ENCODE data around the gene ACVR1B.
A peak's percentile ranks its signal among the peaks of the same experiment; 100 is the strongest.

Gene ACVR1B

DNA sequence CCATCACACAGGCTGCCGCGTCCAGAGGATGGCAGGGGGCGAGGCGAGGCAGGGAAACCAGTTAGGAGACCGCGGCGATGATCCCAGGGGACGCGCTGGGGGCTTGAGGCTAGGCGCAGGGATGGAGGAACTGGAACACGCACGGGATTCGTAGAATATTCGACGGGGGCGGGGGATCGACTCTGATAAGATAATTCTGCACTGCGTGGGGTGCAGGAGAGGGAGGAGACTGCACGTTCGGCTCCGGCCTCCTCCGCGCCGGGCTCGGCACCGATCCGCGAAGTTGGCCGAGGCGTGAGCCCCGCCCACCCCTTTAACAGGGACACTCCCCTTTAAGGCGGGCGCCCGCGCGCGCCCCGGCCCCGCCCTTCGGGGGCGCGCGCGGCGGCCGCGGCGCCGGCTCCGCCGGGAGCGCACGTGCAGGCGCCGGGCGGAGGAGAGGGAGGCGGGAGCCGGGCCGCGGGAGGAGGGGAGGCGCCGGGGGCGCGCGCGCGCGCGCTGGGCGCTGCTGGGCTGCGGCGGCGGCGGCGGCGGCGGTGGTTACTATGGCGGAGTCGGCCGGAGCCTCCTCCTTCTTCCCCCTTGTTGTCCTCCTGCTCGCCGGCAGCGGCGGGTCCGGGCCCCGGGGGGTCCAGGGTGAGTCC, at the start of gene ACVR1B:
TSS of gene ACVR1B (plus strand) at position 501 of the 644 bp plus-strand sequence. CDS start at position 546, 45 bp downstream.
- peak; percentile 89 for DNase-seq

DNA sequence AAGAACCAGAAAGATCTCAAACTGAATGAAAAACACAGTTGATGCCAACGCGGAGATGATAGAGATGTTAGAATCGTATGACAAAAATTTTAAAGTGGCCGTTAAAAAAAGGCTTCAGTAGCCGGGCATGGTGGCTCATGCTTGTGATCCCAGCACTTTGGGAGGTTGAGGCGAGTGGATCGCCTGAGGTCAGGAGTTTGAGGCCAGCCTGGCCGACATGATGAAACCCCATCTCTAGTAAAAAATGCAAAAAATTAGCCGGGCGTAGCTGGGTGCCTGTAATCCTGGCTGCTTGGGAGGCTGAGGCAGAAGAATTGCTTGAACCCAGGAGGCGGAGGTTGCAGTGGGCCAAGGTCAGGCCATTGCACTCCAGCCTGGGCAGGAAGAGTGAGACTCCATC, 49.6 kb upstream of the ACVR1B start:
- no peak for DNase-seq

DNA sequence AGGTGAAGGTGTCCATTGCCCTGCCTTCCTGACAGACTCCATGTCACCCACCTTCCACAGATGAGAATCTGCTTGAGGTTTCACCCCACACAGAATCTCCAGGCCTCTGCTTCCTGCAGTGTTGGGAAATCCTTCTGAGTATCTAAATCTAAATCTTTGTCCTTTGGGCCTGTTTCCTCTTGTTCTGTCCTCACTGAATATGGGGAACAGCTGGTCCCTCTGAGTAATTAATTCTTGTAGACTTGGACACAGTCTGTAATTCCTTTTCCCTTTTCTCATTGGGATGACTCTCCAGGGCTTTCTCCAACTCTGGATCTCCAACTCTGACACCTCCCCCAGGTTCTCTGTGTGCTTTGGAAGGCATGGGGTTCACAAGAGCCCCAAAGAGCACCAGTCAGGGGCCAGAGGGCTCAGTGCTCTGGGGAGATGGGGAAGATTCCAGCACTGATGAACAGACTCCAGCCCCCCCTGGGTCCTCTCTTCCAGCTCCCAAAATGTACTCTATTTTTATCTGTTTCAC, 46.5 kb upstream of the ACVR1B start:
- DNase-seq = no peak

DNA sequence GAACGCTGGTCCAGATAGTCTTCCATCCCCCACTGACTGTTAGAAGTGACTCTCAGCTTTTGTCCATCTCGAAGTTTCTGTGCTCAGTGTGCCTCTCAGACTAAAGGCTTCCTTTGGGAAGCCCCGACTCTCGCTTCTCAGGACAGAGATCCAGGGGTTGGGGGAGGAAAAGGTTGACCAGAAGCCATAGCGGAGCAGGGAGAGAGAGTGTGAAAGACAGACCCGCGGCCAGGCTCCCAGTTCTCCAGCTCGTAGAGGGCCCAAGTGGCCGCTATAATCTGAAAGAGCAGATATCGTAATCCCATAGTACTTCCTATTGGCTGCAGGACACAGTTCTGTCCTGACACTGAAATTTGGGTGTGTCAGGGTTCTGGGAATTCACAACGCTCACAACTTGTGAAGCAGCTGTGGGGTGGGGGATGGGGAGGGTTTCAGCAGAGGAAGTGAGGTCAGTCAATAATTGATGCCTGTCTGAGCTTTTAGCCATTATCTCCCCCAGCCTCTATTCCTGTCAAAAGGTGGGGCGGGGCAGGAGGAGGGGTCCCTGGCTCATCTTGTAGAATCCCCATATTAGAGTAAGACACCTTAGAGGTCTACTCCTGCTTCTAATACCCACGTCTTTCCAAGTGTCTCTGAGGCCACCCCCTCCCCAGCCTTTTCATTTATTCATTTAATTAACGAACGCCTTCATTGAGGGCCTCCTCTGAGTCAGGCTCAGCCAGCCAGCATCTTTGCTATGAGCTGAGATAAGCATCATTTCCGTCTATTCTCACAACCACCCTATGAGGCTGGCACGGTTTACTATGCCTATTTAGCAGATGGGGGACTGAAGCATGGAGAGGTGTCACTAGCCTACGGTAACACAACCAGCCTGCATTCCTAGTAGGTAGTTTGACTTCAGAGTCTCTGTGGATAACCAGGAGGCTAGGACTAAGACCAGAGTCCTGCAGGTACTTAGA, 45.7 kb upstream of the ACVR1B start:
- no peak for DNase-seq

DNA sequence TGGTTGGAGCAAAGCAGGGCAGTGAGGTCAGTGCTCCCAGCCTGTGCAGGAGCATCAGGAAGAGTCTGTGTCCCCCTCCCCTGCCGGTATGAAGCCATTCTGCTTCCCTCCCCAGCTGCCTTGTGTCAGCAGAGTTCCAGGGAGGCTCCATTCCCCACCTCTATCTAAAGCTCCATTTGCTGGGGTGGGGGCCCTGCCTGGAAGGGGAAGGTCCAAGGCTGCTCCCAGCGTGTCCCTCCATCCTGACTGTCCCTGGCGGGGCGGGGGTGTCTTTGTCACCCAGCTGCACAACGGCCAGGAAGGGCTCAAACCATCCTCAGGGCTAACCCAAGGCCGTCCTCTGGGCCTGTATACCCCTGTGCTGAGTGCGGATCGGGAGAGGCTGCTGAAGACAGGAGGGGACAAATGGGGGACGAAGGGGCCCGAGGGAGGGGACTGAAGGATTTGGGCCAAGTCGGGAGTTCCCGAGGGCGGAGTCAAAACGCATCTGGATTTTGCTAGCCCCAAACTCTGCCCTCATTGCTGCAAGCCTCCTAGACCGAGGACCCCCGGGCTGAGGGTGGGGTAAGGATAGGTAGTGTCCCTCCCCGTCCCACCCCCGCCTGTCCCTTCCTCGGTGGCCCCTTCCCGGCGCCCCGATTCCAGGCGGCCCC, 44.9 kb upstream of the ACVR1B start:
- no peak for DNase-seq

DNA sequence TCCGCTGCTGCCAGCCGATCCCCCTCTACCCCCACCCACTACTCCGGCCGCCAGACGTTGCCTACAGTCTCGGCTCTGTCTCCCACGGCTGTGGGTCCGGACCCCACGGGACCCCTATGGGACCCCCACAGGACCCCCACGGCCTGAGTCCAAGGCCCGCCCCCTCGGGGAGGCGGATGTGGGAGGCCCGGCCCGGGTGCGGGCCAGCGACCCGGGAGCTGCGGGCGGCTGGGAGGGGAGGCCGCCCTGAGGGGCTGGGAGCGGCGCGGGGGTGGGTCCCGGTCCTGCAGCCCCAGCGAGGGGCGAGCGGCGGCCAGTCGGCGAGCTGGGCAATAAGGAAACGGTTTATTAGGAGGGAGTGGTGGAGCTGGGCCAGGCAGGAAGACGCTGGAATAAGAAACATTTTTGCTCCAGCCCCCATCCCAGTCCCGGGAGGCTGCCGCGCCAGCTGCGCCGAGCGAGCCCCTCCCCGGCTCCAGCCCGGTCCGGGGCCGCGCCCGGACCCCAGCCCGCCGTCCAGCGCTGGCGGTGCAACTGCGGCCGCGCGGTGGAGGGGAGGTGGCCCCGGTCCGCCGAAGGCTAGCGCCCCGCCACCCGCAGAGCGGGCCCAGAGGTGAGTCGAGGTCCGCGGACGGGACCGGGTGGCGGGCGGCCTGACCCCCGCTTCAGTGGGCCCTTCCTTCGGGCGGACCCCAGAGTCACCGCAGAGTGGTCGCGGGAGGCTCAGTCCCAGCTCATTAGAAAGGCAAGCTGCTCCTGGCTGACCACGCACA, 44.2 kb upstream of the ACVR1B start, which contains the start of gene ACVRL1:
TSS of gene ACVRL1 (plus strand) at position 422 of the 773 bp plus-strand sequence. CDS start 4,971 bp downstream, outside the sequence.
- no peak for DNase-seq

DNA sequence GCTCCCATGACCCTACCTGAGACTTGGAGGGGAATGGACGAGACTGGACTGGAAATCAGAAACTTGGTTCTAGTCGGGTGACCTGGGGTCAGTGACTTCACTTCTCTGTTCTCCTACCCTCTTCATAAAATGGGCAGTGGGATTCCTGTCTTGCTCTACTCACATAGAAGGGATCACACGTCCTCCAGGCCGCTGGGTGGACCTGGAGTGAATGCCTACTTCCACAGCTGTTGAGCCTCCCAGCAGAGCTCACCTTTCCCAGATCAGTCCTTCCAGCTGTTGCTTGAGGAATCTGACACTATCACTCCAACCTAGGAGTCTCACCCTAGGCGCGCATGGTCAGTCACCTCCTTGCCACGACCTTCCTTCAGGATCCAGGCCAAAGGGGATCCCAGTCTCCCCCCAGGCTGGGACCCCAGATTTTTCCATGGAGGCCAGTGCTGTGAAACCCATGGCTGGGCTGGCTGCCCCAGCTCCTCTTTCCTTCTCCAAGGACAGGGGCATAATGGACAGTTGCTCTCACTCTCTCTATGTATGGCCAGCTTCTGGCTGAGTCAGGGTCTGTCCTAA, 43.6 kb upstream of the ACVR1B start:
- no peak for DNase-seq

DNA sequence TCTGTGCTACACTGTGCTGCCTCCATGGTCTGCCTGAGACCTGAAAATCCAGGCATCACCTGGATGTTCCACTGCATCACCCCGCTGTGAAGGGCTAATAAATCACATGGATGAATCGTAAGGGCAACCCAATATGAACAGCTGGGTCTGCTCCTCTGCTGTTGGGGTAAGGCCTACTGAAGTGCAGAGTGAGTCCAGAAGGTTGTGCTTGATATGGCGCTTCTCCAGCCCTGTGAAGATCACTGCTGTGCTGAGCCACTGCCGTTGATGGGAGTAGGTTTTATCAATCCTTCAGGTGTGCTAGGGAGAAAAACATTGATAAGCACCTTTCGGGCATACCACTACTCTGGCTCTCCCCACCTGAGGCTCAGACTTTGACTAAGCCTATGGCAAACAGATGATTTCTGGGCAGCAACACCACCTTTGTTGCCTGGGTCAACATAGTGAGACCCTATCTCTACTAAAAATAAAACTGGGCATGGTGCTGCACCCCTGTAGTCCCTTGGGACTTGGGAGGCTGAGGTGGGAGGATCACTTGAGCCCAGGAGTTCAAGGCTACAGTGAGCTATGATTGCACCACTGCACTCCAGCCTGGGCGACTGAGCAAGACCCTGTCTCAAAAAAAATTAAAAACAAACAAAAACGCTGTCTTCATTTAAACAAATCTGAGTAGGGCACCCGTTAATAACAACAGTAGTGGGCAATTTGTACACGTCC, 42.5 kb upstream of the ACVR1B start:
- DNase-seq = no peak

DNA sequence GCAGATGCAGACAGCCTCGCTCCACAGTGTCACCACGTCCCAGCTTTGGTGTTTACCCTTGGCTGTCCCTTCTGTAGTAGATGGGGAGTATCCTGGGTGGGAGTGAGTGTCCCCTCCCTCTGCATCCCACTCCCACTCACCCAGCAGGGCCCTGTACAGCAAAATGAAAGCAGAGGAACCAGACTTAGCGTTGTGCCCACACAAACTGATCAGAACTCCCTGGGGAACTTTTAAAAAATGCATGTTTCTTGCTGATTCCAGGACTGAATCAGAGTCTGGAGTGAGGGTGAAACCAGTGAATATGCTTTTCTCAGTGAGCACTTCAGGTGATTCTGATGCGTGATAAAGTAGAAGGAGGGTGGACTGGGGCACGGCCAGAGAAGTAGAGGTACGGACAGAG, 41.3 kb upstream of the ACVR1B start:
- no peak for DNase-seq

DNA sequence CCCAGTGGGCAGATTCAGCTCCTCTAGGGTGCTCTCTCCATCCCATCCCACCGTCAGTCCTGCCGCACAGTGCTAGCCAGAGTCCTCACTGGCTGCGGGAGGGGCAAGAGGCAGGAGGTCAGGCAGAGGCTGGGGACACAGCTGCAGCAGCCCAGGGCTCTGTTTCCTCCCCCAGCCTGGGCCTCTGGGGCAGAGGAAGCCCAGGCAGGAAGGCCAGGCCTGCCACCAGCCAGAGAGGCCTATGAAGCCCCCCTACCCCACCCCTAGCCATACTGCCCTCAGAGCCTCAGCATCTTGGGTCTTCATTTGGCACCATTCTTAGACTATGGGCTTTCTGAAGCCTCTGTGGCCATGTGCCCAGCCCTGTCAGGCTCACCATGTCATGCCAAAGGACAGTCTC, 40.8 kb upstream of the ACVR1B start:
- DNase-seq = no peak

DNA sequence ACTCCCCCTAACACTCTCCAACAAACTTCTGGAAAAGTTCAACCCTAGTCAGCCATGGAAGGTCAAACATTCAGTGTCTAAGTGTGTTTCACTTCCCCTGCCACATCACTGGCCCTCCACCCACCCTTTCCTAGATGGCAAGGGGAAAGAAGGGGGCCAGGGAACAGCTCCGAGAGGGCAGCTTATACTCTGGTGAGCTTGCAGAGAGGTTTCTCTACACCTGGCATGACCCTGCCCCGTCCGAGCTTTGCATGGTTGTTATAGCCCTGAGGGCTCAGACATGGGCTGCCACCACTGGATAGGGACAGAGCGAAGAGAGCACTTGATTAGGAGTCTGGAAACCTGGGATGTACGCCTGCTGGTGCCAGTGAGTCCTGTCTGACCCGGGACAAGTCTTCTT, 40.2 kb upstream of the ACVR1B start:
- no peak for DNase-seq

DNA sequence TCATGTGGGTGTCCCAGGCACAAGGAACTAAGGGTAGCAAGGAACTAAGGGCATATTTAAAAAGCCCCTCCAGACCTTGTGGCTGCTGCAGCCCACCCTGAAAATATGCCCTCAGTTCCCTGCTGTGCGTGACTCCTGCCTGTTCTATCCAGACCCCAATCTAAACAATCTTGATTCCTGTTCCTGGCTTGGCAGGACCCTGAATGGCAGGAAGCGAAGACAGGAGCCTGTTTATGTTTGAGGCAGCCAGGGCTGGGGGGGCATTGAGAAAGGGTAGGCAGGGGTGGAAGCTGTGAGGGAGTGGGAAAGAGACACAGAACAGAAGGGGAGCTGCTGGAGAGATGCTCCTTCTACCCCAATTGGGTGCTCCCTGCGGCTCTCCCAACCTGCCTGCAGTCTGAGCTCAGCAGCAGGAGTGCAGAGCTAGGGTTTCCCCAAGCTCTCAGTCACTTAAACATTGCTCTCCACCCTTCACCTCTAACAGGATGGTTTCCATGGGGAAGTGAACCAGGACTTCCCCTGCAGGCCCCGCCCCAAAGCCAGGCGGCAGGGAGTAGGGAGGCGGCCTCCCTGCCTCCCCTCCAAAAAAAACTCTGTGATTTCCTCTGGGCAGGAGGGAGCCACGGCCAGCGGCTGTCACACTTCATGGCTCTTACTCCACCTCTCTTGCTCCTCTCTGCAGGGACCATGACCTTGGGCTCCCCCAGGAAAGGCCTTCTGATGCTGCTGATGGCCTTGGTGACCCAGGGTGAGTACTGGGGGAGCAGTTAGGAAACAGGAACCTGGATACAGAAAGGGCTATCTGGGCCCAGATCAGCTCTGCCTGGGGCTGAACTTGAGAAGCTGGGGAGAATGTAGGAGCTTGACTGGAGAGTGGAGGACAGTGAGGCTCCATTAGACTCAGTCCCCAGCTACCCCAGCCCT, 39.4 kb upstream of the ACVR1B start:
- no peak for DNase-seq

DNA sequence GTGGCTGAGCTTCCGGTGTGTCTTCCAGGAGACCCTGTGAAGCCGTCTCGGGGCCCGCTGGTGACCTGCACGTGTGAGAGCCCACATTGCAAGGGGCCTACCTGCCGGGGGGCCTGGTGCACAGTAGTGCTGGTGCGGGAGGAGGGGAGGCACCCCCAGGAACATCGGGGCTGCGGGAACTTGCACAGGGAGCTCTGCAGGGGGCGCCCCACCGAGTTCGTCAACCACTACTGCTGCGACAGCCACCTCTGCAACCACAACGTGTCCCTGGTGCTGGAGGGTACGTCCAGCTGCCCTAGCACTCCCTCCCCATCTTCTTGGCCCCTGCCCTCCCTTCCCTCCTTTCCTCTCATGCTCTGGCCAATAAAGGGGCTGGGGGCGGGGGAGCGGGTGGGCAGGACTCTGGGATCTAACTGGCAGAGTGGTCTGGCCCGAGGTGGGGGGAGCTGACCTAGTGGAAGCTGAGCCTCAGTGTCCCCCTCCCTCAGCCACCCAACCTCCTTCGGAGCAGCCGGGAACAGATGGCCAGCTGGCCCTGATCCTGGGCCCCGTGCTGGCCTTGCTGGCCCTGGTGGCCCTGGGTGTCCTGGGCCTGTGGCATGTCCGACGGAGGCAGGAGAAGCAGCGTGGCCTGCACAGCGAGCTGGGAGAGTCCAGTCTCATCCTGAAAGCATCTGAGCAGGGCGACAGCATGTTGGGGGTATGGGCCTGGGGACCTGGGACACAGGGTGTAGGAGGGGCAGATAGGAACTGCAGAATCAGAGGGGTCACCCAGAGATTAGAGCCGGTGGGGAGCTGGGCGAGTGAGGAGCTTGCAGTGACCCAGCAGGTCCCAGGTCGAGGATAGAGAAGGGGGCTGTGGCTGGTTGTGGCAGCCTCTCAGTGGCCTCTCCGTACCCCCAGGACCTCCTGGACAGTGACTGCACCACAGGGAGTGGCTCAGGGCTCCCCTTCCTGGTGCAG, 38.1 kb upstream of the ACVR1B start:
- no peak for DNase-seq

DNA sequence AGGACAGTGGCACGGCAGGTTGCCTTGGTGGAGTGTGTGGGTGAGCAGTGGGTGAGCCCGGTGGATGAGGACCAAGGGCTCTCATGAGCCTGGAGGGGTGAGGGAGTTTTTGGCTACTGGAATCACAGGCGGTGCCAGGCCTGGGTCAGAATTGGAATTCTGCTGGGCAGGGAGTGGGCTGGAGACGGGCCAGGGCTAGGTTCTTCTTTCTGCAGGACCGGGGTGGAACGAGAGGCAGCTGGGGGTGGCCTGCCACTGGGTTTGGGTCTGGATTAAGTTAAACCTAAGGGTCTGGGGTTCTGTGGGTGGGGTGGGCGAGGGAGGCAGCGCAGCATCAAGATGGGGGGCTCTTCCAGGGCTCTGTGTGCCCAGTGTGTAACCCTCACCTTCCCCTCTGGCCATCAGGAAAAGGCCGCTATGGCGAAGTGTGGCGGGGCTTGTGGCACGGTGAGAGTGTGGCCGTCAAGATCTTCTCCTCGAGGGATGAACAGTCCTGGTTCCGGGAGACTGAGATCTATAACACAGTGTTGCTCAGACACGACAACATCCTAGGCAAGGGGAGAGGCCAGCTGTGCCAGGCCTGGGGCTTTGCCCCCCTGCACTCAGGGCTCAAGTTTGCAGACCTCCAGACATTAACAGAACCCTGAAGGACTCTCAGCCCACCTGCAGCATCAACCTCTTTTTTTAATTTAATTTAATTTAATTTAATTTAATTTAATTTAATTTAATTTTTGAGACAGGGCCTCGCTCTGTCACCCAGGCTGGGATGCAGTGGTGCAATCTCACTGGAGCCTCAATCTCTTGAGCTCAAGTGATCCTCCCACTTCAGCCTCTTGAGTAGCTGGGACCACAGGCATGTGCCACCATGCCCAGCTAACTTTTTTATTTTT, 37.2 kb upstream of the ACVR1B start:
- DNase-seq = no peak

DNA sequence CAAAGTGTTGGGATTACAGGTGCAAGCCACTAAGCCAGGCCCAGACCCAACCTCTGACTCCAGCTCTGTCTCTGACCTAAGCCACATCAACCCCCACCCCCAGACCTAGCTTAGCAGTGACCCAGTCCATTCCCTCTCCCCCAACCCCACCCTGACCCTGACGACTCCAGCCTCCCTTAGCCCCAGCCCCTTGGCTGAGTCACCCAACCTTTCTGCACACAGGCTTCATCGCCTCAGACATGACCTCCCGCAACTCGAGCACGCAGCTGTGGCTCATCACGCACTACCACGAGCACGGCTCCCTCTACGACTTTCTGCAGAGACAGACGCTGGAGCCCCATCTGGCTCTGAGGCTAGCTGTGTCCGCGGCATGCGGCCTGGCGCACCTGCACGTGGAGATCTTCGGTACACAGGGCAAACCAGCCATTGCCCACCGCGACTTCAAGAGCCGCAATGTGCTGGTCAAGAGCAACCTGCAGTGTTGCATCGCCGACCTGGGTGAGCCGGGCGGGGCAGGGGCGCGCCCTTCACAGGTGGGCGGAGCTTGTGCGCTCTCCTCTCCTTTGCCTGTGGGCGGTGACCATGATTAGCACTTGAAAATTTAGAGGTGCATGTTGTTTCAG, 36.4 kb upstream of the ACVR1B start:
- DNase-seq = no peak

DNA sequence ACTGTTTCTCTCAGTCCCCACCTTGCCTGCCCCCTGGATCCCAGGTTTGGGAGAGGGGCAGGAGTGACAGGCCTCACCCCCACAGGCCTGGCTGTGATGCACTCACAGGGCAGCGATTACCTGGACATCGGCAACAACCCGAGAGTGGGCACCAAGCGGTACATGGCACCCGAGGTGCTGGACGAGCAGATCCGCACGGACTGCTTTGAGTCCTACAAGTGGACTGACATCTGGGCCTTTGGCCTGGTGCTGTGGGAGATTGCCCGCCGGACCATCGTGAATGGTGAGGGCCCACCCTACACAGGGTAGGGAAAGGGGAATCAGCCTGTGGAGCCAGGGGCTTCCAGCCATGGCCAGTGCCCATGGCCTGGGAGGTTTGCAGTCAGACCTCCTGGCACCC, 35.5 kb upstream of the ACVR1B start:
- no peak for DNase-seq

DNA sequence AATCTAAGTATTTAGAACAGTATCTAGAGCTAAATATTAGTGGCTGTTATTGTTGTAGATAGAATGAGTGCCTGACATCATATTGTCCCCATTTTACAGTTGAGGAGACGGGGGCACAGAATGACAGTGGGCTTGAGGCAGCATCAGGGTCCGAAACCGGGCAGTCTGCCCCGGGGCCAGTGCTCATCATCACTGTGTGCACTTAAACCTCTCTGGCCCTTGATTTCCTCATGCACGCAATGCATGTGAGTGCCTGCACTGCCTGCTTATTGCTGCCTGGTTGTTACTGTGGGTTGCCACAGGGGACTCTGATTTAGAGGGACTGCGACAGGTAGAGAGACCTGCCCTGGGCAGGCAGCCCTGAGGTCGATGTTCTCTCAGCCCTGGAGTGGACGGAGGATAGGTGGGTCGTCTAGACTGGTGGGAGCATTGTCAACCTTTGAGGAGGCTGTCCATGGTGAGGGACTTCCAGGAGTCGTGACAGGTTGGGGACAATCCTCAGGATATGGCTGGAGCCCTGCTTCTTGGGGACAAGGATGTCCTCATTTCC, 34.4 kb upstream of the ACVR1B start:
- no peak for DNase-seq

Data from activated CD4-positive, alpha-beta T cell treated with anti-CD3 and anti-CD28 coated beads, Interleukin-2, amount 50 U/mL, for 16 hours (primary cell).